H1 (cell line): ENCODE results near the gene DPYSL4. TPM values are rescaled to one million over a fixed set of nuclear protein-coding genes. Genes with fewer than 3 reads are reported as not detected.

ENCODE experiments used
- CTCF ChIA-PET: fragments of 300-600 bp; sonication (Branson Sonifier 250); formaldehyde crosslinking; loops from one replicate; lab custom pipeline; 2021; ENCODE audit not compliant: partially characterized antibody; lab: Charles Lee
- POLR2A ChIA-PET: fragments of 300-600 bp; sonication (Branson Sonifier 250); formaldehyde crosslinking; loops from one replicate; lab custom pipeline; 2021; ENCODE audit warnings: inconsistent platforms; ENCODE audit not compliant: partially characterized antibody; lab: Charles Lee
- DNase-seq, 2 experiments: peaks; one replicate each; pipeline versions ENCODE4 v3.0.0 to v3.0.0-alpha.2; 2010 to 2022; ENCODE audit warnings: low spot score in 2 of 2, low read depth in 1 of 2, mixed read lengths in 1 of 2
- FAIRE-seq: peaks from 2 replicates; lab custom pipeline; 2011; peaks lifted over from hg19 to GRCh38; lab: Jason Lieb, UNC
- H2AFZ ChIP-seq: 2 replicates; pipeline ENCODE4 v1.8.1; 2012; ENCODE audit warnings: low read length, inconsistent platforms
- H2AK5ac ChIP-seq: 2 replicates; pipeline ENCODE4 v1.6.1; 2013; ENCODE audit warnings: low read depth, low read length
- H2BK120ac ChIP-seq: replicated peaks from 2 replicates; pipeline ENCODE3; 2013; ENCODE audit warnings: low read depth, low read length, inconsistent platforms
- H2BK12ac ChIP-seq: 2 replicates; pipeline ENCODE4 v1.6.1; 2013; ENCODE audit warnings: low read depth, low read length
- H2BK15ac ChIP-seq: 2 replicates; pipeline ENCODE4 v1.6.1; 2013; ENCODE audit warnings: low read length
- H2BK20ac ChIP-seq: 2 replicates; pipeline ENCODE4 v1.6.1; 2013; ENCODE audit warnings: low read length
- H2BK5ac ChIP-seq: 2 replicates; pipeline ENCODE4 v1.6.1; 2013; ENCODE audit warnings: low read depth, low read length
- H3K14ac ChIP-seq: 2 replicates; pipeline ENCODE4 v1.6.1; 2013; ENCODE audit warnings: inconsistent platforms; ENCODE audit not compliant: insufficient read length
- H3K18ac ChIP-seq: 2 replicates; pipeline ENCODE4 v1.6.1; 2013; ENCODE audit warnings: low read length; ENCODE audit errors: extremely low read depth
- H3K23ac ChIP-seq: 2 replicates; pipeline ENCODE4 v1.6.1; 2013; ENCODE audit warnings: inconsistent platforms; ENCODE audit not compliant: insufficient read length
- H3K23me2 ChIP-seq: 2 replicates; pipeline ENCODE4 v1.6.1; 2013; ENCODE audit warnings: low read depth, low read length
- H3K27ac ChIP-seq: 2 replicates; pipeline ENCODE4 v1.6.1; 2011; ENCODE audit warnings: low read depth, low read length, inconsistent platforms
- H3K27me3 ChIP-seq, 4 experiments: replicated peaks in 1 of 4; 1 replicate in 1 of 4; 2 replicates in 3 of 4; pipeline versions ENCODE4 v1.6.1 to v1.8.1; 2011 to 2013; ENCODE audit warnings: low read length in 3 of 4, mild to moderate bottlenecking in 3 of 4, inconsistent platforms in 2 of 4, mixed read lengths in 2 of 4, moderate library complexity in 1 of 4; ENCODE audit not compliant: control insufficient read depth in 3 of 4, insufficient read depth in 3 of 4; ENCODE audit errors: extremely low read depth in 1 of 4
- H3K36me3 ChIP-seq, 4 experiments: 2 replicates each; pipeline versions ENCODE4 v1.6.1 to v1.8.1; 2011 to 2013; ENCODE audit warnings: mild to moderate bottlenecking in 4 of 4, low read length in 3 of 4, moderate library complexity in 2 of 4, control low read depth in 1 of 4, inconsistent platforms in 1 of 4; ENCODE audit not compliant: insufficient read depth in 4 of 4, control insufficient read depth in 2 of 4
- H3K4ac ChIP-seq: replicated peaks from 2 replicates; pipeline ENCODE3; 2013; ENCODE audit warnings: low read length, low read depth, mixed read lengths, inconsistent platforms; ENCODE audit not compliant: insufficient read length
- H3K4me1 ChIP-seq, 4 experiments: replicated peaks in 1 of 4; 1 replicate in 1 of 4; 2 replicates in 3 of 4; pipeline versions ENCODE4 v1.6.1 to v1.8.1; 2011 to 2013; ENCODE audit warnings: low read length in 3 of 4, inconsistent platforms in 2 of 4, mixed read lengths in 1 of 4; ENCODE audit not compliant: insufficient read depth in 4 of 4, control insufficient read depth in 3 of 4
- H3K4me2 ChIP-seq, 2 experiments: 2 replicates each; pipeline versions ENCODE4 v1.6.1 to v1.8.1; 2011 to 2013; ENCODE audit warnings: low read depth in 2 of 2, low read length in 2 of 2, control low read depth in 1 of 2, inconsistent platforms in 1 of 2, mild to moderate bottlenecking in 1 of 2; ENCODE audit not compliant: insufficient read depth in 1 of 2
- H3K4me3 ChIP-seq, 4 experiments: fragments of 200-600, 300-600 bp in 1 of 4; sonication (generic), shearing (Covaris generic), sonication (Bioruptor Twin) in 1 of 4; 2 replicates each; pipeline versions ENCODE4 v1.5.1 to v1.8.1; 2011 to 2016; ENCODE audit warnings: low read length in 4 of 4, low read depth in 3 of 4, control low read depth in 2 of 4, inconsistent platforms in 2 of 4, mild to moderate bottlenecking in 2 of 4, mixed read lengths in 1 of 4, moderate library complexity in 1 of 4; ENCODE audit not compliant: insufficient read depth in 2 of 4; ENCODE audit errors: extremely low read depth in 1 of 4
- H3K56ac ChIP-seq: replicated peaks from 2 replicates; pipeline ENCODE3; 2013; ENCODE audit warnings: low read depth, mild to moderate bottlenecking, mixed read lengths, low read length, inconsistent platforms; ENCODE audit not compliant: insufficient read length
- H3K79me1 ChIP-seq: 2 replicates; pipeline ENCODE4 v1.6.1; 2013; ENCODE audit warnings: low read depth, low read length, control low read depth
- H3K79me2 ChIP-seq, 2 experiments: 2 replicates each; pipeline versions ENCODE4 v1.6.1 to v1.8.1; 2012 to 2013; ENCODE audit warnings: low read length in 2 of 2, mild to moderate bottlenecking in 2 of 2, inconsistent platforms in 1 of 2; ENCODE audit not compliant: insufficient read depth in 2 of 2, control insufficient read depth in 1 of 2
- H3K9ac ChIP-seq, 4 experiments: replicated peaks in 1 of 4; 1 replicate in 1 of 4; 2 replicates in 3 of 4; pipeline versions ENCODE4 v1.6.1 to v1.8.1; 2011 to 2013; ENCODE audit warnings: low read depth in 3 of 4, low read length in 3 of 4, control low read depth in 2 of 4, mild to moderate bottlenecking in 2 of 4, moderate library complexity in 2 of 4, inconsistent platforms in 1 of 4; ENCODE audit errors: extremely low read depth in 1 of 4
- H3K9me3 ChIP-seq, 2 experiments: 2 replicates each; pipeline versions ENCODE4 v1.6.1 to v1.8.1; 2012 to 2013; ENCODE audit warnings: mild to moderate bottlenecking in 2 of 2, moderate library complexity in 2 of 2, control low read depth in 1 of 2, inconsistent platforms in 1 of 2, low read depth in 1 of 2, low read length in 1 of 2, mixed read lengths in 1 of 2; ENCODE audit not compliant: insufficient read depth in 2 of 2
- H4K20me1 ChIP-seq, 2 experiments: replicated peaks in 1 of 2; 2 replicates each; pipeline versions ENCODE3 to v1.8.1; 2011 to 2013; ENCODE audit warnings: inconsistent platforms in 2 of 2, low read length in 2 of 2, mild to moderate bottlenecking in 1 of 2; ENCODE audit not compliant: insufficient read depth in 2 of 2, control insufficient read depth in 1 of 2
- H4K5ac ChIP-seq: 2 replicates; pipeline ENCODE4 v1.6.1; 2013; ENCODE audit warnings: low read length, low read depth, mixed read lengths, inconsistent platforms; ENCODE audit not compliant: insufficient read length
- H4K8ac ChIP-seq: 2 replicates; pipeline ENCODE4 v1.8.0; 2013; ENCODE audit warnings: mild to moderate bottlenecking, moderate library complexity, low read length, inconsistent platforms; ENCODE audit not compliant: insufficient read depth; ENCODE audit errors: extremely low read depth
- H4K91ac ChIP-seq: replicated peaks from 2 replicates; pipeline ENCODE3; 2013; ENCODE audit warnings: low read length, mixed read lengths, inconsistent platforms; ENCODE audit not compliant: insufficient read length
- EP300 ChIP-seq, 2 experiments: IDR thresholded peaks; 1 replicate in 1 of 2; 2 replicates in 1 of 2; pipeline ENCODE4 v1.6.1; 2011 to 2012; ENCODE audit warnings: low read depth in 2 of 2, low read length in 2 of 2, mild to moderate bottlenecking in 2 of 2, borderline replicate concordance in 1 of 2, inconsistent platforms in 1 of 2, moderate library complexity in 1 of 2
- KDM5A ChIP-seq: fragments of 200-600 bp; IDR thresholded peaks from 2 replicates; pipeline ENCODE4 v1.7.1; 2012; ENCODE audit warnings: mild to moderate bottlenecking, low read length, inconsistent platforms, mixed read lengths
- WGBS, 2 experiments: shearing (Covaris generic) in 1 of 2; methylation state at CpG; one replicate each; pipeline versions ENCODE4 v1.1.6 to v1.1.7; 2013 to 2015; ENCODE audit warnings: low lambda C conversion rate in 2 of 2, mixed read lengths in 2 of 2, inconsistent platforms in 1 of 2, low coverage in 1 of 2, missing lambda C conversion rate in 1 of 2; ENCODE audit not compliant: insufficient replicate concordance in 2 of 2, insufficient coverage in 1 of 2, insufficient read length in 1 of 2; ENCODE audit errors: extremely low coverage in 1 of 2, missing lambda C conversion rate in 1 of 2; 5-methylcytosine and 5-hydroxymethylcytosine counted together
- polyA plus RNA-seq, 7 experiments: library from polyadenylated mRNA; depleted of rRNA in 3 of 7; stranded (reverse) in 5 of 7; unstranded in 2 of 7; fragments of >200 nt in 5 of 7; fragments of 200-250 nt in 2 of 7; gene quantifications; 1 replicate in 5 of 7; 2 replicates in 1 of 7; 4 replicates in 1 of 7; pipeline versions ENCODE4 v1.2.1 to v1.2.3, GENCODE V29; 2011 to 2013; ENCODE audit warnings: missing spikeins in 2 of 7, mixed read lengths in 2 of 7
- total RNA-seq: library from RNA; stranded (reverse); fragmentation: NEBNext Ultra II Directional; extraction: Animal tissue kit (Norgen Biotek cat#: 25700); gene quantifications from 2 replicates; pipeline ENCODE4 v1.2.1, GENCODE V29; 2021
- TF ChIP-seq, protein P1 (sequence below): IDR thresholded peaks from 2 replicates; pipeline ENCODE4 v1.6.1; 2011; ENCODE audit warnings: low read depth, mild to moderate bottlenecking, low read length; ENCODE audit not compliant: insufficient read depth
- TF ChIP-seq, protein P2 (sequence below): IDR thresholded peaks from 2 replicates; pipeline ENCODE4 v1.6.1; 2011; ENCODE audit warnings: low read length, improper control_type of control experiment

DPYSL4 gene
- total and polyA plus RNA-seq, 2 of the 8 experiments (the other 6 are each of a cell fraction or from before 2014, with no cell fraction given): 12.9 to 15.2 TPM

DNA sequence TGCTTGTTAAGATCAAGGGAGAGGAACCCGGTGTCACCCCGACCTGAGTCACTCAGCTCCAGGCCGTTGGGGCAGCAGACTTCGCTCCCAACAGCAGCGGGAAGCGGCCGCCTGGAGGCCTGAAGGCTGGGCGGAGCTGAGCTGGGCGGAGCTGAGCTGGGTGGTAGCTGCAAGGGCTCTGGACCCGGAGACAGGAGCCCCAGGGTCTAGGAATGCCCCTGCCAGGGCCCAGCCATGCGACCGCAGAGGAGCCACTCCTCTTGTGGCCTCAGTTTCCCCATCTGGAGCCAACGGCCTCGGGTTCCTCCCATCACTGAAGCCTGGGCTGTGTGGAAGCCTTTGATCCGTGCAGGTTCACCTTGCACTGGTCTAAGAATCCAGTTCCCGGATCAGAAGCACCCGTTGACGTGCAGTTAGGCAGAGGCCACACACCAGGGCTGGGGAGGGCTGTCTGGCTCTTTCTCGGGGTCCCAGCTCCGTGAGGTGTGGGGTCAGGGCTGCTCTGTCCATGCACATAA lies 21.9 kb upstream of the DPYSL4 start:
- Histone ChIP-seq H2BK20ac (no peak overlapping the region), H3K79me2 (no peaks in the 10 kb centered on the region), H3K4me1 (peaks cover 0 to 17% (median 12%) of the 10 kb centered on the region in 4 experiments; a peak in 6 of 7 replicates), H4K8ac (no peak overlapping the region), H4K20me1 (no peaks in the 10 kb centered on the region), H3K9ac (no peak overlapping the region), H2BK120ac (no peak overlapping the region), H3K4me2 (no peak overlapping the region), H3K79me1 (no peaks in the 10 kb centered on the region), H4K5ac (no peak overlapping the region), H3K23me2 (peaks cover 4% of the 10 kb centered on the region; the same call in 1 of the 2 replicates), H2BK12ac (no peak overlapping the region), H3K56ac (no peak overlapping the region), H3K27me3 (no peaks in the 10 kb centered on the region; a peak in 1 of 7 replicates), H2BK5ac (no peak overlapping the region), H3K36me3 (no peaks in the 10 kb centered on the region), H3K18ac (no peak overlapping the region), H3K9me3 (no peaks in the 10 kb centered on the region), H2BK15ac (0 out of 2 replicates have a peak overlapping the region, but pooled peaks have one; percentile 29), H3K27ac (no peak overlapping the region), H3K4ac (no peak overlapping the region), H3K4me3 (no peak overlapping the region), H2AFZ (no peak overlapping the region), H2AK5ac (no peak overlapping the region), H4K91ac (no peak overlapping the region), H3K23ac (no peak overlapping the region), H3K14ac (no peak overlapping the region)
- POLR2A ChIA-PET: interaction anchor here (1.1 kb wide), 1 partner anchor 11 kb away, joined by 4 read pairs; no protein-coding TSS in a partner anchor
- TF ChIP-seq EP300 (IDR thresholded peaks at IDR 0.05; ENCODE audit: borderline replicate concordance in 1 of 2, low read depth in 2 of 2, low read length in 2 of 2) (no peak), KDM5A (no peak)
- TF ChIP-seq, protein P1, sequence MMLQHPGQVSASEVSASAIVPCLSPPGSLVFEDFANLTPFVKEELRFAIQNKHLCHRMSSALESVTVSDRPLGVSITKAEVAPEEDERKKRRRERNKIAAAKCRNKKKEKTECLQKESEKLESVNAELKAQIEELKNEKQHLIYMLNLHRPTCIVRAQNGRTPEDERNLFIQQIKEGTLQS: no peak
- TF ChIP-seq, protein P2, sequence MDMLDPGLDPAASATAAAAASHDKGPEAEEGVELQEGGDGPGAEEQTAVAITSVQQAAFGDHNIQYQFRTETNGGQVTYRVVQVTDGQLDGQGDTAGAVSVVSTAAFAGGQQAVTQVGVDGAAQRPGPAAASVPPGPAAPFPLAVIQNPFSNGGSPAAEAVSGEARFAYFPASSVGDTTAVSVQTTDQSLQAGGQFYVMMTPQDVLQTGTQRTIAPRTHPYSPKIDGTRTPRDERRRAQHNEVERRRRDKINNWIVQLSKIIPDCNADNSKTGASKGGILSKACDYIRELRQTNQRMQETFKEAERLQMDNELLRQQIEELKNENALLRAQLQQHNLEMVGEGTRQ: no peak
- DNase-seq (no peak), FAIRE-seq (no peak)
- CTCF ChIA-PET: interaction anchor here (0.7 to 1.4 kb wide), 4 partner anchors 13 to 139 kb away, joined by 3 to 5 read pairs (median 3); no protein-coding TSS in a partner anchor
- WGBS, 2 experiments: 73% methylated on average over 20 of the region's 20 CpGs; no CpG with 5 or more reads in 1 of the 2 experiments
